GM12872 (cell line): ENCODE data around the gene ALDH18A1.

Experiments used
- CTCF ChIP-seq: IDR thresholded peaks from 3 replicates; pipeline ENCODE4 v1.5.1; 2011; ENCODE audit warnings: low read depth, mild to moderate bottlenecking, low read length, moderate library complexity; ENCODE audit not compliant: insufficient read depth

Gene ALDH18A1

GRCh38 chr10:95618101-95618500 is 38.4 kb downstream of the ALDH18A1 start:
- no peak for TF ChIP-seq CTCF

GRCh38 chr10:95616446-95616845 is 40.1 kb downstream of the ALDH18A1 start:
- TF ChIP-seq CTCF = no peak

GRCh38 chr10:95613330-95613729 is 43.2 kb downstream of the ALDH18A1 start:
- TF ChIP-seq CTCF = no peak

GRCh38 chr10:95610727-95611126 is 45.8 kb downstream of the ALDH18A1 start:
- no peak for TF ChIP-seq CTCF

- no peak for TF ChIP-seq CTCF
Measured at GRCh38 chr10:95606922-95607321, 49.6 kb downstream of the ALDH18A1 start.

GRCh38 chr10:95605163-95605562 is 51.3 kb downstream of the ALDH18A1 start:
- no peak for TF ChIP-seq CTCF

GRCh38 chr10:95604630-95605029 is 51.9 kb downstream of the ALDH18A1 start:
- no peak for TF ChIP-seq CTCF

GRCh38 chr10:95602382-95602781 is 54.1 kb downstream of the ALDH18A1 start:
- no peak for TF ChIP-seq CTCF
